ENCODE measurements around the gene OR6C2. TPM values are rescaled to one million over a fixed set of nuclear protein-coding genes. Genes with fewer than 3 reads are reported as not detected.
"Not testable (repeated sequence)": the region's sequence is repeated elsewhere in the genome, so short reads cannot be mapped to it uniquely, and the experiment has no call there.

Gene OR6C2
- total RNA-seq: 1 to 10 TPM in 1 of 6 donors, not detected in 5; 2.1 TPM

- WGBS, 2 donors: 34 to 46% methylated on average over 2 of the region's 2 CpGs
- no peak for DNase-seq
- Histone ChIP-seq H3K27ac (no peak within 1 kb of the TSS), H3K36me3 (no peaks in the 10 kb centered on the region), H3K9me3 (peaks cover 0 to 6% (median 2%) of the 10 kb centered on the region in 4 donors), H3K4me1 (peaks cover 0 to 5% (median 0%) of the 10 kb centered on the region in 4 donors), H3K4me3 (no peak within 1 kb of the TSS), H3K27me3 (no peaks in the 10 kb centered on the region)
- no peak for ATAC-seq (ENCODE audit: low FRiP score in 2 of 2)
- TF ChIP-seq POLR2A (IDR thresholded peaks at IDR 0.05) (no peak), POLR2AphosphoS5 (IDR thresholded peaks at IDR 0.05) (no peak), CTCF (IDR thresholded peaks at IDR 0.05) (no peak), EP300 (IDR thresholded peaks at IDR 0.05) (no peak)
These were observed at the start of gene OR6C2 for GRCh38 chr12:55443776-55444175. OR6C2 (plus strand) TSS chr12:55444076; CDS start chr12:55452214, 8,138 bp downstream.

GRCh38 chr12:55396326-55396725 lies 47.5 kb upstream of the OR6C2 start:
- WGBS, 2 donors: 83 to 94% methylated on average over 1 of the region's 1 CpG
- ATAC-seq (ENCODE audit: low FRiP score in 2 of 2) (no peak), DNase-seq (no peak)
- Histone ChIP-seq H3K27ac (no peak overlapping the region), H3K4me3 (no peak overlapping the region), H3K4me1 (no peaks in the 10 kb centered on the region), H3K9me3 (no peaks in the 10 kb centered on the region), H3K36me3 (no peaks in the 10 kb centered on the region), H3K27me3 (no peaks in the 10 kb centered on the region)
- TF ChIP-seq CTCF (IDR thresholded peaks at IDR 0.05) (no peak), EP300 (IDR thresholded peaks at IDR 0.05) (no peak), POLR2AphosphoS5 (IDR thresholded peaks at IDR 0.05) (no peak), POLR2A (IDR thresholded peaks at IDR 0.05) (no peak)

GRCh38 chr12:55400229-55400628 lies 43.6 kb upstream of the OR6C2 start, which contains the start of gene OR6C65:
OR6C65 (plus strand) TSS chr12:55400529; CDS start chr12:55400529, 0 bp downstream.
- H3K4me3 ChIP-seq: no peak within 1 kb of the TSS
- H3K4me1 ChIP-seq: no peaks in the 10 kb centered on the region
- no peaks in the 10 kb centered on the region for H3K36me3 ChIP-seq
- H3K27ac ChIP-seq: no peak within 1 kb of the TSS
- H3K9me3 ChIP-seq: no peaks in the 10 kb centered on the region
- no peak for TF ChIP-seq POLR2AphosphoS5 (IDR thresholded peaks at IDR 0.05)
- no peak for TF ChIP-seq POLR2A (IDR thresholded peaks at IDR 0.05)
- TF ChIP-seq EP300 (IDR thresholded peaks at IDR 0.05): no peak
- no peak for TF ChIP-seq CTCF (IDR thresholded peaks at IDR 0.05)
- ATAC-seq (ENCODE audit: low FRiP score in 2 of 2): no peak
- 94 to 97% methylated on average over 1 of the region's 1 CpG for WGBS, 2 donors
- no peak for DNase-seq
- H3K27me3 ChIP-seq: no peaks in the 10 kb centered on the region

GRCh38 chr12:55407866-55408265 lies 36.0 kb upstream of the OR6C2 start:
- Histone ChIP-seq H3K4me1 (no peaks in the 10 kb centered on the region), H3K4me3 (no peak overlapping the region), H3K36me3 (no peaks in the 10 kb centered on the region), H3K27me3 (no peaks in the 10 kb centered on the region), H3K27ac (no peak overlapping the region), H3K9me3 (no peaks in the 10 kb centered on the region)
- 50 to 55% methylated on average over 1 of the region's 1 CpG for WGBS, 2 donors
- TF ChIP-seq EP300 (IDR thresholded peaks at IDR 0.05): no peak
- no peak for TF ChIP-seq POLR2A (IDR thresholded peaks at IDR 0.05)
- no peak for TF ChIP-seq CTCF (IDR thresholded peaks at IDR 0.05)
- no peak for TF ChIP-seq POLR2AphosphoS5 (IDR thresholded peaks at IDR 0.05)
- DNase-seq: no peak
- ATAC-seq (ENCODE audit: low FRiP score in 2 of 2): no peak

GRCh38 chr12:55409133-55409532 lies 34.7 kb upstream of the OR6C2 start:
- not testable (repeated sequence) for H3K4me1 ChIP-seq; H3K27me3 ChIP-seq; DNase-seq; H3K27ac ChIP-seq; H3K36me3 ChIP-seq; ATAC-seq (ENCODE audit: low FRiP score in 2 of 2); H3K4me3 ChIP-seq; H3K9me3 ChIP-seq
- WGBS, 2 donors: 96 to 100% methylated on average over 1 of the region's 1 CpG

- H3K27ac ChIP-seq; H3K36me3 ChIP-seq; H3K4me3 ChIP-seq; H3K27me3 ChIP-seq; ATAC-seq (ENCODE audit: low FRiP score in 2 of 2); H3K9me3 ChIP-seq; H3K4me1 ChIP-seq: not testable (repeated sequence)
- 93 to 97% methylated on average over 15 of the region's 15 CpGs for WGBS, 2 donors
- DNase-seq: peak in 1 of 2 donors; percentile 5
These were observed 31.7 kb upstream of the OR6C2 start for GRCh38 chr12:55412138-55412537.

- H3K4me1 ChIP-seq, H3K27me3 ChIP-seq, H3K9me3 ChIP-seq, H3K27ac ChIP-seq, H3K36me3 ChIP-seq, H3K4me3 ChIP-seq: not testable (repeated sequence)
- ATAC-seq (ENCODE audit: low FRiP score in 2 of 2) (peak; percentile 19 to 50), DNase-seq (peak in 1 of 2 donors; percentile 3)
- WGBS, 2 donors: 75% methylated on average over 5 of the region's 6 CpGs; no CpG with 5 or more reads in 1 of the 2 donors
These were observed 30.1 kb upstream of the OR6C2 start for GRCh38 chr12:55413498-55414388.

- not testable (repeated sequence) for H3K27ac ChIP-seq, H3K4me1 ChIP-seq, H3K27me3 ChIP-seq, H3K36me3 ChIP-seq, H3K9me3 ChIP-seq, H3K4me3 ChIP-seq
- DNase-seq: peak in 1 of 2 donors; percentile 30
- ATAC-seq (ENCODE audit: low FRiP score in 2 of 2): peak in 1 of 2 donors; percentile 21
- WGBS, 2 donors: 55 to 80% methylated on average over 3 to 11 of the region's 11 CpGs
These were observed 29.5 kb upstream of the OR6C2 start for GRCh38 chr12:55414396-55414823.
